ENCODE measurements around the gene GNLY.
A peak's percentile ranks its signal among the peaks of the same experiment; 100 is the strongest.
"Not testable (repeated sequence)": the region's sequence is repeated elsewhere in the genome, so short reads cannot be mapped to it uniquely, and the experiment has no call there.

Gene GNLY

GRCh38 chr2:85694052-85695025 is at the start of gene GNLY:
GNLY (plus strand) TSS chr2:85694358; CDS start chr2:85694419, 61 bp downstream.
- DNase-seq, result no peak

- DNase-seq, result no peak
These were observed 49.2 kb upstream of the GNLY start for GRCh38 chr2:85644909-85645308.

- no peak for DNase-seq
These were observed 48.0 kb upstream of the GNLY start for GRCh38 chr2:85646166-85646565.

GRCh38 chr2:85647823-85648526 is 46.2 kb upstream of the GNLY start:
- no peak for DNase-seq

GRCh38 chr2:85648619-85649018 is 45.5 kb upstream of the GNLY start:
- peak; percentile 48 for DNase-seq

- no peak for DNase-seq
These were observed 44.7 kb upstream of the GNLY start for GRCh38 chr2:85649201-85650190.

GRCh38 chr2:85650456-85650855 is 43.7 kb upstream of the GNLY start:
- no peak for DNase-seq

GRCh38 chr2:85651097-85651496 is 43.1 kb upstream of the GNLY start:
- no peak for DNase-seq

GRCh38 chr2:85652056-85652455 is 42.1 kb upstream of the GNLY start:
- no peak for DNase-seq

GRCh38 chr2:85653996-85654395 is 40.2 kb upstream of the GNLY start:
- no peak for DNase-seq

- DNase-seq, result no peak
These were observed 38.2 kb upstream of the GNLY start for GRCh38 chr2:85655961-85656417.

- DNase-seq, result no peak
These were observed 37.7 kb upstream of the GNLY start for GRCh38 chr2:85656468-85656867.

GRCh38 chr2:85657399-85657798 is 36.8 kb upstream of the GNLY start:
- DNase-seq, result not testable (repeated sequence)

GRCh38 chr2:85659324-85659981 is 34.7 kb upstream of the GNLY start:
- no peak for DNase-seq

GRCh38 chr2:85660301-85660700 is 33.9 kb upstream of the GNLY start:
- not testable (repeated sequence) for DNase-seq

GRCh38 chr2:85660725-85661124 is 33.4 kb upstream of the GNLY start:
- no peak for DNase-seq

- DNase-seq, result no peak
These were observed 32.9 kb upstream of the GNLY start for GRCh38 chr2:85661139-85661858.

GRCh38 chr2:85662899-85663593 is 31.1 kb upstream of the GNLY start:
- DNase-seq, result no peak

- no peak for DNase-seq
These were observed 30.3 kb upstream of the GNLY start for GRCh38 chr2:85663594-85664565.

Data from NCI-H82 (cell line).